AG20443 (cell line): ENCODE data around the gene CBFA2T3.
"Not testable (repeated sequence)": the region's sequence is repeated elsewhere in the genome, so short reads cannot be mapped to it uniquely, and the experiment has no call there.

Experiments used
- DNase-seq: peaks from one replicate; pipeline ENCODE4 v3.0.0; 2012; ENCODE audit warnings: low spot score, mixed read lengths

Gene CBFA2T3

GRCh38 chr16:88977018-88977811 lies at the start of gene CBFA2T3:
Gene CBFA2T3 (minus strand): TSS chr16:88977207. CDS start chr16:88976807, 400 bp downstream.
- DNase-seq: no peak

DNA sequence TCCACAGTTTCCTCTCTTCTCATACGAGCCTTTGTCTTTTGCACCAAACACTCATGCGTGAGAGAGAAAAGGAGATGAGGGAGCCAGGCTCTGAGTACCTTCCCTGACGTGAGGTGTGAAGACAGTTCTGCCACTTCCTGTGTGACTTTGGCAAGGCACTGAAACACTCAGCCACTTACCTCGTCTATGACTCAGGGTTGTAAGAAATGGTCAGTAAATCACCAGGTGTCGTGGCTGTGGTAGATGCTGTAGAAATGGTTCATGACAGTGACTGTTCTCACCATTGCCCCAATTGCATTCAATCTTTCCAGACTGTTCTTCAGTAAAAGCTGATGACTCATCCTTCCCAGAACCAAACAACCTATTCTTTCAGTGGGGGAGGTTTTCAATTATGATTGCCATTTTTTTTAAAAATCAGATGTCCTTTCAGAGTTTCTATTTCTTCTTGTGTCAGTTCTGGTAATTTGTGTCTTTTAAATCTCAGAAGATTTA lies 49.2 kb upstream of the CBFA2T3 start:
- no peak for DNase-seq

- DNase-seq: no peak
Observed at GRCh38 chr16:89025636-89026035, 48.6 kb upstream of the CBFA2T3 start.

GRCh38 chr16:89024546-89025060 lies 47.6 kb upstream of the CBFA2T3 start:
- no peak for DNase-seq

DNA sequence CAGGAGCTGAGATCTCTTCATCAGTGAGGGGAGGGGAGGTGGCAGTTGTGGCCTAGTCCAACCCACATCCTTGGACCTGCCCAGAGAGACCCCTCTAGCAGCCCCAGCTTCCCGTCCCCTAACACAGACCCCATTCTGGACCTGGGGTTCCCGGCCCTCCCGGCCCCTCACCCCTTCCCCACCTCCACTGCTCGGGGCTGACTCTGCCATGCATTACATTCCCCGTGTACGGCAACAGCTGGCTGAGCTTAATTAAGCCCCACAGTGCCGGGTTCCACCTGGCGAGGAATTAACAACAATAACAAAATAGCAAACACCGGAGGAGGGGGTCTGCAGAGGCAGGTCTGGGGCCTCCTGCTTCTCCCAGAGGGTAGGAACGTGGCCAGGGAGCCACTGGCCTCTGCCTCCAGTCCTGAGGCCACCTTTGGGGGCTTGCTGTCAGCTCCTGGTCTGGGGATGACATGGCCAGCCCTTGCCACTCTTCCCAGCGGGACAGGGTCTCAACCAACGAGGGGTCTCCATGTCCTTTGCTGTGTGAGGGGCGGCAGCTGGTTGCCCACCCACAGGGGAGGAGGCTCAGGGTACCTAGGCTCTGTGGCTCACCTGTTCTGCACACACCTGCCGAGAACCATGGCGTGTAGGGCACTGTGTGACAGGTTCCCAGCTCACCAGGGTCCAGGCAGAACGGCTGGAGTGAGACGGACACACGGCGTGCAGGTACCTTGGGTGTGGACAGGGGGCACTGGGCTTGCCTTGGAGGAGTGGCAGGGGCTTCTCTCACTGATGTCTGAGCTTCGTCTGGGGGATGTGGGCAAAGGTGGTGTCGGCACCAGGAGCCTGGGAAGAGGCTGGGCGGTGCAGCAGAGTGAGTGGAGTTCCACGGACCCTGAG lies 46.9 kb upstream of the CBFA2T3 start:
- DNase-seq: no peak

- no peak for DNase-seq
Observed at GRCh38 chr16:89023151-89023551, 46.1 kb upstream of the CBFA2T3 start.

DNA sequence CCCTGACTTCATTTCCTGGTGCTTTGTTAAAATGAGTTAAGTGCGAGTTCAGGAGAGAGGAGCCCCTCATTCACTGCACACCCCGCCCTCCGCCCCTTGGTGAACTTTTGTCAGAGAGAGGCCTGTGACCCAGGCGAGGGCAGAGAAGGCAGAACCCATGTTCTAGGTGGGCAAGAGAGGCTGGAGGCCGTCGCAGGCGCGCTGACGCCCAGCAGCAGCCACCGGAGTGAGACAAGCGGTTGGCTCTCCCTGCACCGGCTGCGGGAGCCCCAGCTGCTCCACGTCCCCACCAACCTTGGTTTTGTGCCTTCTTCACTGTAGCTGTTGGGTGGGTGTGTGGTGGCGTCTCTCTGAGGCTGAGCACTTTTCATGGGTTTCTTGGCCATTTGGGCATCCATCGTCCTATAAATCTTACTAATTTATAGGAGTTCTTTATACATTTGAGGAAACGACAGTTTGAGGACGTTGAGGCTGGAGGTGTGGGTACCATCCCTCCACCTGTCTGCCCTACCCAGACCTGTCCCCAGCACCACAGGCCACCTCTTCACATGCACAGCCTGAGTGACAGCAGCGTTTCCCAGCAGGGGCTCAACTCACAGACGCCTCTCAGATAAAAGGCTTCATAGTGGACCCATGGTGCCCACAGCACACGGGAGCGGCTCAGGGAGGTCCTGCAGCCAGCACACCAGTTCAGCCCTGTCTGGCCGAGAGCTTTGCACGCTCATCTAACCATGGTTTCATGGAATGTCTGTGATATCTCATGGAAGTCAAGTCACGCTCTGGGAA lies 45.2 kb upstream of the CBFA2T3 start:
- DNase-seq: no peak

DNA sequence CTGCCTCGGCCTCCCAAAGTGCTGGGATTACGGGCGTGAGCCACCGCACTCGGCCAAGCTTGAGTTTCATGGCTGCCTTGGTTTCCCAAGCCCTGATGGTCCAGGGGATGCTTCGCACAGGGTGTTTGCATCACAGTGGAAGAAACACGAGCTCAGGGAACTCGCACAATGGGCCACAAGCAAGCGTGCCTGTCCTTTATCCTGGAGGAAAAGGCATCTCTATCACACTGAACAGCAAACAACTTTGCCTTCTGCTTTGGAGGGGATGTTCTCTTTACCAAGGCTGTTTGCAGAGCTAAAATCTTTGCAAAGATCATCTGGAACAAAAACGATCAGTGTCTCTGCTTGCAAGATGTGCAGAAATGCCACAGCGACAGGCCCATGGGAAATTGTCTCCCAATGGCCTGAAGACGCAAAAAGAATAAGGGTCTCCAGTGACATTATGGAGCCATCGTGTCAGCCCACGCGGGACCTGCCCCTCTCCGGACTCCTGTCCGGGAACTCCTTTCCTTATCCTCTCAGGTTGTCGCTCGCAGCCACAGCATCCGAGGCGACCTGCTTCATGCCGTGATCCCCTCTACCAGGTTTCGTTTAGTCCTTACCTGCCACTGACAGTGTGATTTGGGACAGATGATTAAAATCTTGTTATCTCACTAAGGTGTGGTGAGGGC lies 44.1 kb upstream of the CBFA2T3 start:
- DNase-seq: no peak

- DNase-seq: no peak
Observed at GRCh38 chr16:89020068-89020924, 43.3 kb upstream of the CBFA2T3 start.

DNA sequence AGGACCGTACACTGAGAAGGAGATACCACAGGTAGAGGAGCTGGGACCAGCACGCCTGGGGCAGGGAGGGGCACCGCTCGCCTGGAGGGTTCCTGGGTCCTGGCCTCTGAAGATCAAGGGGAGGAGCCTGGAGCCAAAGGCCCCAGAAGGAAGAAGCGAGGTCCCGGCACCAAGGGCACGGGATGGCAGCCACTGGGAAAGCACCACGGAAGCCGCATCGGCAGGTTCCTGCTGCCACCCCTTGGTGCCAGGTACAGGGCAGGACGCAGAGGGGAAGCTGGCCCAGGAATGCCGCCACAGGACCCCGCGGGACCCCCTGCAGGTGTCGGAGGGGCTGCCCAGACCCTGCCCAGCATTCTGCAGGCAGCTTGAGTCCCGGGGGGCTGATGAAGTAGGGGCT lies 42.5 kb upstream of the CBFA2T3 start:
- no peak for DNase-seq

DNA sequence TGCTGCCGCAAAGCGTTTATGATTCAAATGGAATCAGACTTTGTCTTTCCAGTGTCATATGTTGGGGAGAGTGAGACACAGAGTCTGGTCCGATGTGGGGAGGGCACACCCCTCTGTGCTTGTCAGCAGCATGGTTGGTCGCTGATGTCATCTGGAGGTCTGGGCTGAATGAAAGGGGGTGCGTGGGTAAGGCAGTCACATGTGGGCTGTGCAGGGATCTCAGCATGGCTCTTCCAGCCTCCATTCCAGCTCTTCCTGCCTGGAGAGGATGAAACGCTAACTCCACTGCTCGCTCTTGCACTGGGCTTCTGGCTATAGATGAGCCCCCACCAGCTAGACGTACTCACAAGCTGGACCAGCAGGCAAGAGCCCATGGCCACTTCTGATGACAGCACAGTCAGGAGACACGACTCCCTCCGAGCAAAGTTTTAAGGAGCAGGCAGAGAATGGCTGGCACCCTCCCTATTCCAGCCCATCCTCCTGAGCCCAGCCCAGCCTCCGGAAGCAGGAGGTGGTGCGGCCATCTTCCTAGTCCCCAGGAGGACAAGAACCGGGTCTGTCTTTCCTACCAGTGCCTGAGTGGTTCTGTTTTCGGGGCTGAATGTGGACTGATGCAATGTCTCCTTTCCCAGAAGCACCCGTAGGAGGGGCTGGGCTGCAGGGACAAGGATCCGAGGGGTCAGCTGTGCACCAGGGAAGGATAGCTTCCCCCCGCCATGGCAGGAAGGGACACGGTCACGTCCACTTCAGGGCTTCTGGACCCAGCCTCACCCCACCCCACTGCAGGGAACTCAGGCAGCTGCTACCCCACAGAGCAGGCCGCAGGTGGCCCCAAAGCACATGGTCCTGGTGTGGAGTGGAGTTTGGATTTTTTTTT lies 41.5 kb upstream of the CBFA2T3 start:
- peak; percentile 82 for DNase-seq

GRCh38 chr16:89017543-89018281 lies 40.7 kb upstream of the CBFA2T3 start:
- DNase-seq: no peak

DNA sequence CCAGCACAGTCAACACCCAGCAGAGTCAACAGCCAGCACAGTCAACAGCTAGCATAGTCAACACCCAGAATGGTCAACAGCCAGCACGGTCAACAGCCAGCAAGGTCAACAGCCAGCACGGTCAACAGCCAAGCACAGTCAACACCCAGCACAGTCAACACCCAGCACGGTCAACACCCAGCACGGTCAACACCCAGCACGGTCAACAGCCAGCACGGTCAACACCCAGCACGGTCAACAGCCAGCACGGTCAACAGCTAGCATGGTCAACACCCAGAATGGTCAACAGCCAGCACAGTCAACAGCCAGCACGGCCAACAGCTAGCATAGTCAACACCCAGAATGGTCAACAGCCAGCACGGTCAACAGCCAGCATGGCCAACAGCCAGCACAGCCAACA lies 39.6 kb upstream of the CBFA2T3 start:
- not testable (repeated sequence) for DNase-seq

DNA sequence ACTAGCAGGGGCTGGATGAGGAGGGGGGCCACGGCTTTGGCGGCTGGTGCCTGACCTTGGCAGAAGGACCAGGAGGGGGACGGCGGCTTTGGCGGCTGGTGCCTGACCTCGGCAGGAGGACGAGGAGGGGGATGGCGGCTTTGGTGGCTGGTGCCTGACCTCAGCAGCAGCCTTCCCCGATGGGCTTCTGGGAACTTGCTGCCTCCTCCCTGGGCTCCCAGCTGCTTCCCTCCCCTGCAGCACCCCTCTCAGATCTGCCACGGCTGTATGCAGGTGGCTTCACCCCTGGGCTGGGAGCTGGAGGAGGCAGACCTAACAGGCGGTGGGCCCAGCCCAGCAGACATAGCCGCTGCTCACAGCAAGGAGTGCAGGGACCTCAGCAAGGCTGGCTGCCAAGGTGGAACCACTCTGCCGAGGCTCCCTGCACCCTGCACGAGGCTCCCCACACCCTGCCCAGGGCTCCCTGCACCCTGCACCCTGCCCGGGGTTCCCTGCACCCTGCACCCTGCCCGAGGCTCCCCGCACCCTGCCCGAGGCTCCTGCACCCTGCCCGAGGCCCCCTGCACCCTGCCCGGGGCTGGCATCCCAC lies 38.4 kb upstream of the CBFA2T3 start:
- no peak for DNase-seq

DNA sequence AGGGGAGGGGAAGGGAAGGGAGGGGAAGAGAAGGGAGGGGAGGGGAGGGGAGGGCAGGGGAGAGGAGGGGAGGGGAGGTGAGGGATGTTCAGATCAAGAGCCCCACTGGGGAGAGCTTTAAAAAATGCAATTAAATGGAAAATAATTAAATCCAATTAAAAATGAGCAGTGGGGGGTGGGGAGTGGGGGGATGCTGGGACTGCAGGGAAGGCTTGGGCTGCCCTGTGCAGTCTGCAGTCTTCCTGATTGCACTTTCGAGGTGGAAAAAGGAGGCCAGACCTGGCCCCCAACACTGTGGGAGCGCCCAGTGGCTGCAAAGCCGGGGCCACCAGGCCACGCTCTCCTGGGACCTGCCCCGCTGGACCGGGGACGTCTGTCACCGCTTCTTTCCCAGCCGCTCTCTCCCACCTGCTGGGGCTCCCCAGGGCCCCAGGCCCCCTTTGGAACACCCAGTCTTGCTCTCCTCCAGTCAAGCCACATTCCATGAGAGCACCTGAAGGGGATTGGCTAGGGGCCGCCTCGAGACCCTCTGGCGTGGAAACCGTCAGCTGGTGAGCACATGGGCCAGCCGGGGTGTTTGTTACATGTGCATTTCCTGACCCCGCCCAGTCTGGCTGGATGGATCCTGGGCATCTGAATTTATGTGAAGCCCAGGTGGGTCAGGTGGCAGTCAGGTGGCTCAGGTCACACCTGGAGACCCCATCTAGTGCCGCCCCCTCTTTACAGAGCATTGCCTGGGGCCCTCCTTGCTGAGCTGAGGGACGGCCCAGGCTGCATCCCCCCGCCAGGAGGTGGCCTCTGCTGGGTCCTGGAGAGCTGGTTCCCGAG lies 37.6 kb upstream of the CBFA2T3 start:
- DNase-seq: no peak

DNA sequence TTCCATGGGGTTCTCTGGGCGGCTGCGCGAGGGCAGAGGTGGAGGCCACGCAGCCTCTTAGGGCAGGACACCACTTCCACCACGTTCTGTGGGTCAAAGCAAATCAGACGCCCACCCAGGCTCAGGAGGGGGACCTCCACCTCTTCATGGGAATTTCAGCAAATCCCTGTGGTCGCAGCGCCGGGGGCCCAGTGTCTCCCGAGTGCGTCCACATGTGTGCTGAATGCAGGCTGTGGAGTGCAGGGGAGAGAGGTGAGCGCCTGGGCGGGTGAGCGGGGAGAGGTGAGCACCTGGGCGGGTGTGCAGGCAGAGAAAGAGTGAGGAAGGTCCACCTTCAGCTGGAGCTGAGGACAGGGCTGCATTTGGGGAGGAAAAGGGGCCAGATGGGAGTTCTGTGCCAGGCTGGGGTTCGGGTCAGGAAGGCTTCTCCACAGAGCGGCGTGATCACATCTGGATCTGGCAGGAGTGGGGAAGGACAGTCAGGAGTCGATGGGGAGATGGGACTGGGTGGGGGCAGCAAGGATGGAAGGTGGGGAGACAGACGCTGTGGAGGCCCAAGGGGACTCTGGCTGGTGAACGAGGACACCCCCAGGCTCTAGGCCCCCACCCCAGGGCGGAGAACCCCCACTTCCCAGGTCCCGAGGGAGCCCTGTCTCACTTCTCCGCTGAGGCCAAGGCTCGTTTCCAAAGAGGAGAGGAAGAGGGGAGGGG lies 36.8 kb upstream of the CBFA2T3 start:
- no peak for DNase-seq

GRCh38 chr16:89013111-89013510 lies 36.1 kb upstream of the CBFA2T3 start:
- DNase-seq: no peak
